HEK293 (cell line): ENCODE results near the gene THAP11.

Experiments
- ATF2 ChIP-seq: fragments of 450-650 bp; formaldehyde crosslinking; IDR thresholded peaks from 2 replicates; pipeline ENCODE4 v1.5.1; 2016; ENCODE audit warnings: missing biosample characterization, missing genetic modification characterization, low read depth
- BCL11A ChIP-seq: fragments of 450-650 bp; formaldehyde crosslinking; IDR thresholded peaks from 2 replicates; pipeline ENCODE4 v1.5.1; 2016; ENCODE audit warnings: low read depth, missing biosample characterization, missing genetic modification characterization
- GFI1B ChIP-seq: fragments of 450-650 bp; formaldehyde crosslinking; IDR thresholded peaks from 2 replicates; pipeline ENCODE4 v1.5.1; 2016; ENCODE audit warnings: missing biosample characterization, missing genetic modification characterization
- HOXA7 ChIP-seq: sonication (generic); formaldehyde crosslinking; IDR thresholded peaks from 2 replicates; pipeline ENCODE4 v1.8.1; 2022; ENCODE audit warnings: missing genetic modification reagents, borderline replicate concordance
- KLF16 ChIP-seq: fragments of 450-650 bp; formaldehyde crosslinking; IDR thresholded peaks from 2 replicates; pipeline ENCODE4 v1.5.1; 2017; ENCODE audit warnings: missing biosample characterization, missing genetic modification characterization
- OVOL3 ChIP-seq: fragments of 450-650 bp; formaldehyde crosslinking; IDR thresholded peaks from 2 replicates; pipeline ENCODE4 v1.5.1; 2016; ENCODE audit warnings: missing biosample characterization, missing genetic modification characterization
- PRDM4 ChIP-seq: fragments of 450-650 bp; formaldehyde crosslinking; IDR thresholded peaks from 2 replicates; pipeline ENCODE4 v1.5.1; 2017; ENCODE audit warnings: missing biosample characterization, missing genetic modification characterization
- SETDB1 ChIP-seq: IDR thresholded peaks from one replicate; pipeline ENCODE4 v1.6.1; 2017; ENCODE audit warnings: mild to moderate bottlenecking, low read length, moderate library complexity, mixed read lengths; ENCODE audit not compliant: insufficient read length
- TSHZ1 ChIP-seq: fragments of 450-650 bp; formaldehyde crosslinking; IDR thresholded peaks from 2 replicates; pipeline ENCODE4 v1.5.1; 2016; ENCODE audit warnings: missing biosample characterization, missing genetic modification characterization, borderline replicate concordance
- YY2 ChIP-seq: fragments of 450-650 bp; formaldehyde crosslinking; IDR thresholded peaks from 2 replicates; pipeline ENCODE4 v1.5.1; 2016; ENCODE audit warnings: missing biosample characterization, missing genetic modification characterization
- ZBTB48 ChIP-seq: fragments of 450-650 bp; formaldehyde crosslinking; IDR thresholded peaks from 2 replicates; pipeline ENCODE4 v1.5.1; 2016; ENCODE audit warnings: missing biosample characterization, missing genetic modification characterization
- ZBTB6 ChIP-seq: fragments of 450-650 bp; formaldehyde crosslinking; IDR thresholded peaks from 2 replicates; pipeline ENCODE4 v1.5.1; 2017; ENCODE audit warnings: missing biosample characterization, missing genetic modification characterization
- ZBTB8A ChIP-seq: fragments of 450-650 bp; formaldehyde crosslinking; IDR thresholded peaks from 2 replicates; pipeline ENCODE4 v1.5.1; 2016; ENCODE audit warnings: missing biosample characterization, missing genetic modification characterization
- ZFHX2 ChIP-seq: fragments of 450-650 bp; formaldehyde crosslinking; conservative IDR thresholded peaks from 2 replicates; pipeline ENCODE4 v1.5.1; 2016; ENCODE audit warnings: missing biosample characterization, missing genetic modification characterization
- ZNF114 ChIP-seq: fragments of 450-650 bp; formaldehyde crosslinking; IDR thresholded peaks from 2 replicates; pipeline ENCODE4 v1.5.0; 2017; ENCODE audit warnings: missing biosample characterization, missing genetic modification characterization
- ZNF133 ChIP-seq: fragments of 450-650 bp; formaldehyde crosslinking; IDR thresholded peaks from 2 replicates; pipeline ENCODE4 v1.5.1; 2016; ENCODE audit warnings: missing biosample characterization, missing genetic modification characterization
- ZNF174 ChIP-seq: fragments of 450-650 bp; formaldehyde crosslinking; IDR thresholded peaks from 2 replicates; pipeline ENCODE4 v1.5.0; 2017; ENCODE audit warnings: missing biosample characterization, mild to moderate bottlenecking, missing genetic modification characterization
- ZNF184 ChIP-seq: fragments of 450-650 bp; IDR thresholded peaks from 2 replicates; pipeline ENCODE4 v1.5.1; 2018; ENCODE audit warnings: missing biosample characterization, mild to moderate bottlenecking, missing genetic modification characterization
- ZNF223 ChIP-seq: fragments of 450-650 bp; formaldehyde crosslinking; IDR thresholded peaks from 2 replicates; pipeline ENCODE4 v1.5.1; 2016; ENCODE audit warnings: missing biosample characterization, missing genetic modification characterization
- ZNF292 ChIP-seq: fragments of 450-650 bp; formaldehyde crosslinking; IDR thresholded peaks from 2 replicates; pipeline ENCODE4 v1.5.1; 2016; ENCODE audit warnings: low read depth, missing biosample characterization, missing genetic modification characterization, borderline replicate concordance
- ZNF311 ChIP-seq: fragments of 450-650 bp; formaldehyde crosslinking; IDR thresholded peaks from 2 replicates; pipeline ENCODE4 v1.5.1; 2017; ENCODE audit warnings: missing biosample characterization, missing genetic modification characterization, borderline replicate concordance
- ZNF366 ChIP-seq: fragments of 450-650 bp; formaldehyde crosslinking; conservative IDR thresholded peaks from 2 replicates; pipeline ENCODE4 v1.5.1; 2016; ENCODE audit warnings: missing biosample characterization, missing genetic modification characterization
- ZNF571 ChIP-seq: fragments of 450-650 bp; formaldehyde crosslinking; IDR thresholded peaks from 2 replicates; pipeline ENCODE4 v1.5.0; 2017; ENCODE audit warnings: missing biosample characterization, missing genetic modification characterization
- ZNF580 ChIP-seq: fragments of 450-650 bp; formaldehyde crosslinking; IDR thresholded peaks from 2 replicates; pipeline ENCODE4 v1.5.1; 2016; ENCODE audit warnings: missing biosample characterization, missing genetic modification characterization
- ZNF596 ChIP-seq: fragments of 450-650 bp; IDR thresholded peaks from 2 replicates; pipeline ENCODE4 v1.5.0; 2018; ENCODE audit warnings: missing biosample characterization, mild to moderate bottlenecking, missing genetic modification characterization, moderate library complexity
- ZNF624 ChIP-seq: fragments of 450-650 bp; formaldehyde crosslinking; IDR thresholded peaks from 2 replicates; pipeline ENCODE4 v1.5.1; 2017; ENCODE audit warnings: missing biosample characterization, missing genetic modification characterization
- ZNF639 ChIP-seq: fragments of 450-650 bp; formaldehyde crosslinking; IDR thresholded peaks from 2 replicates; pipeline ENCODE4 v1.5.1; 2016; ENCODE audit warnings: missing biosample characterization, missing genetic modification characterization
- ZSCAN5A ChIP-seq: fragments of 450-650 bp; formaldehyde crosslinking; IDR thresholded peaks from 2 replicates; pipeline ENCODE4 v1.5.1; 2016; ENCODE audit warnings: missing biosample characterization, missing genetic modification characterization

The THAP11 gene

GRCh38 chr16:67872631-67873434, 30.7 kb downstream of the THAP11 start, which contains the start of gene EDC4 (continued):
- TF ChIP-seq TSHZ1 (no peak; the same call in 1 of the 2 replicates), ZBTB8A (tag by site-specific recombination) (no peak; the same call in 1 of the 2 replicates), BCL11A (peak; percentile 90), ZNF639 (tag by site-specific recombination) (peak; percentile 77), KLF16 (tag by site-specific recombination) (peak; percentile 100), ZNF580 (tag by site-specific recombination) (peak; percentile 99), ZNF596 (0 out of 2 replicates have a peak, but pooled peaks have one; percentile 15), ZNF292 (no peak), ZNF174 (no peak), GFI1B (peak; percentile 55; the same call in 1 of the 2 replicates), ZNF311 (tag by site-specific recombination) (no peak), ZNF223 (tag by site-specific recombination) (0 out of 2 replicates have a peak, but pooled peaks have one; percentile 17), ZNF571 (tag by site-specific recombination) (no peak), ZNF133 (tag by site-specific recombination) (no peak), ZNF184 (tag by site-specific recombination) (peak; percentile 62; the same call in 1 of the 2 replicates), ZBTB48 (no peak), ATF2 (tag by site-specific recombination) (no peak), YY2 (tag by site-specific recombination) (0 out of 2 replicates have a peak, but pooled peaks have one; percentile 52), ZNF366 (tag by site-specific recombination) (no peak), ZNF624 (no peak), SETDB1 (no peak), ZSCAN5A (tag by site-specific recombination) (0 out of 2 replicates have a peak, but pooled peaks have one; percentile 64), OVOL3 (no peak), ZBTB6 (tag by site-specific recombination) (peak; percentile 61; the same call in 1 of the 2 replicates), ZFHX2 (tag by site-specific recombination) (peak; percentile 98), PRDM4 (peak; percentile 54; the same call in 1 of the 2 replicates), HOXA7 (no peak), ZNF114 (tag by site-specific recombination) (no peak)
